K562 (cell line): ENCODE results near the gene KAT7. TPM values are rescaled to one million over a fixed set of nuclear protein-coding genes. Genes with fewer than 3 reads are reported as not detected.

Experiments used
- ATAC-seq: fragments of 200-7000 bp; cut with Tn5 transposase; 3 replicates; pipeline ENCODE4 v1.9.1; 2020; ENCODE audit warnings: moderate library complexity
- BruUV-seq: library from RNA; stranded (reverse); fragments of 400-500 nt; replicated peaks from 2 replicates; lab custom pipeline; 2021; lab: Mats Ljungman, UMichigan
- CTCF ChIA-PET: fragments of 300-600 bp; formaldehyde crosslinking; extraction: SDS; loops from one replicate; lab custom pipeline; 2021; ENCODE audit warnings: low intra/inter-chr PET ratio; lab: Yijun Ruan, JAX
- POLR2A ChIA-PET: fragments of 300-600, 350-650 bp; sonication (Branson Sonifier 250); formaldehyde crosslinking; extraction: SDS; loops from one replicate; lab custom pipeline; 2021; ENCODE audit warnings: antibody characterized with exemption, inconsistent platforms; lab: Yijun Ruan, JAX
- DNase-seq, 4 experiments: peaks; one replicate each; pipeline versions ENCODE4 v3.0.0 to v3.0.0-alpha.2; 2011 to 2018; ENCODE audit warnings: low spot score in 3 of 4, mixed read lengths in 3 of 4; ENCODE audit errors: extremely low read depth in 1 of 4
- FAIRE-seq: peaks from 2 replicates; lab custom pipeline; 2011; peaks lifted over from hg19 to GRCh38; lab: Jason Lieb, UNC
- H2AFZ ChIP-seq: 2 replicates; pipeline ENCODE4 v1.6.0; 2011; ENCODE audit warnings: low read depth, low read length, control low read depth, inconsistent platforms
- H3K27ac ChIP-seq: fragments of 200-600 bp; 3 replicates; pipeline ENCODE4 v1.8.0; 2011; ENCODE audit warnings: low read depth, mild to moderate bottlenecking, control low read depth, inconsistent platforms, low read length, moderate library complexity, mixed read lengths; ENCODE audit errors: extremely low read depth
- H3K27me3 ChIP-seq, 2 experiments: fragments of 300-600 bp in 1 of 2; 2 replicates in 1 of 2; 3 replicates in 1 of 2; pipeline versions ENCODE4 v1.6.0 to v1.8.0; 2011; ENCODE audit warnings: inconsistent platforms in 2 of 2, low read length in 2 of 2, mild to moderate bottlenecking in 1 of 2, mixed read lengths in 1 of 2, moderate library complexity in 1 of 2; ENCODE audit not compliant: control insufficient read depth in 2 of 2, insufficient read depth in 2 of 2
- H3K36me3 ChIP-seq: fragments of 300-600 bp; 3 replicates; pipeline ENCODE4 v1.8.0; 2011; ENCODE audit warnings: mild to moderate bottlenecking, low read length, inconsistent platforms; ENCODE audit not compliant: control insufficient read depth, insufficient read depth
- H3K4me1 ChIP-seq, 2 experiments: fragments of 200-600 bp in 1 of 2; replicated peaks in 1 of 2; 2 replicates in 1 of 2; 3 replicates in 1 of 2; pipeline versions ENCODE4 v1.5.1 to v1.8.0; 2011; ENCODE audit warnings: inconsistent platforms in 2 of 2, low read length in 2 of 2, mild to moderate bottlenecking in 1 of 2, mixed read lengths in 1 of 2, moderate library complexity in 1 of 2; ENCODE audit not compliant: control insufficient read depth in 2 of 2, insufficient read depth in 2 of 2
- H3K4me2 ChIP-seq: 2 replicates; pipeline ENCODE4 v1.6.1; 2011; ENCODE audit warnings: low read length, control low read depth, inconsistent platforms, mixed read lengths; ENCODE audit not compliant: insufficient read depth
- H3K4me3 ChIP-seq: fragments of 200-600 bp; sonication (generic), shearing (Covaris generic); 2 replicates; pipeline ENCODE4 v1.5.1; 2016; ENCODE audit warnings: control low read depth, inconsistent platforms
- H3K79me2 ChIP-seq: fragments of 200-600 bp; 3 replicates; pipeline ENCODE4 v1.8.0; 2011; ENCODE audit warnings: low read length, inconsistent platforms; ENCODE audit not compliant: control insufficient read depth, insufficient read depth
- H3K9ac ChIP-seq, 2 experiments: 2 replicates each; pipeline versions ENCODE4 v1.6.0 to v1.6.1; 2011; ENCODE audit warnings: low read depth in 2 of 2, low read length in 2 of 2, control low read depth in 1 of 2, inconsistent platforms in 1 of 2, mild to moderate bottlenecking in 1 of 2, mixed read lengths in 1 of 2; ENCODE audit not compliant: insufficient read depth in 1 of 2
- H3K9me1 ChIP-seq: one replicate; pipeline ENCODE4 v1.6.0; 2011; ENCODE audit warnings: inconsistent platforms, mild to moderate bottlenecking, low read length, moderate library complexity; ENCODE audit not compliant: control insufficient read depth, insufficient read depth
- H3K9me3 ChIP-seq: replicated peaks from 2 replicates; pipeline ENCODE4 v1.5.1; 2011; ENCODE audit warnings: low read depth, low read length, inconsistent platforms; ENCODE audit not compliant: control insufficient read depth, insufficient read depth
- H4K20me1 ChIP-seq: replicated peaks from 2 replicates; pipeline ENCODE4 v1.6.1; 2011; ENCODE audit warnings: low read length, inconsistent platforms, mixed read lengths; ENCODE audit not compliant: control insufficient read depth, insufficient read depth
- CHD1 ChIP-seq: fragments of 200-600 bp; sonication (generic); IDR thresholded peaks from one replicate; pipeline ENCODE4 v1.6.1; 2012; ENCODE audit warnings: mild to moderate bottlenecking, moderate library complexity, low read length, inconsistent platforms
- CREBBP ChIP-seq: IDR thresholded peaks from one replicate; pipeline ENCODE4 v1.6.1; 2012; ENCODE audit warnings: low read depth, mild to moderate bottlenecking, control low read depth, inconsistent platforms, low read length
- CXXC5 ChIP-seq: fragments of 250-450 bp; sonication (Bioruptor Pico); IDR thresholded peaks from 2 replicates; pipeline ENCODE4 v1.8.0; 2022; ENCODE audit warnings: inconsistent platforms, mild to moderate bottlenecking, moderate library complexity
- HDAC1 ChIP-seq, 2 experiments: fragments of 450-650 bp; IDR thresholded peaks; 2 replicates each; pipeline ENCODE4 v1.6.1; 2016 to 2017; ENCODE audit warnings: inconsistent platforms in 1 of 2, mild to moderate bottlenecking in 1 of 2, moderate library complexity in 1 of 2
- HNRNPL ChIP-seq: fragments of 200-400 bp; formaldehyde crosslinking; IDR thresholded peaks from 2 replicates; pipeline ENCODE4 v1.6.1; 2017; ENCODE audit warnings: low read depth, mild to moderate bottlenecking, low read length
- NFRKB ChIP-seq: fragments of 450-650 bp; IDR thresholded peaks from 2 replicates; pipeline ENCODE4 v1.6.1; 2016; ENCODE audit warnings: low read depth
- NR2C1 ChIP-seq, 2 experiments: fragments of 450-650 bp; IDR thresholded peaks; 2 replicates each; pipeline ENCODE4 v1.6.1; 2017; ENCODE audit warnings: mild to moderate bottlenecking in 2 of 2, antibody characterized with exemption in 1 of 2, inconsistent platforms in 1 of 2, missing compliant biosample characterization in 1 of 2, missing genetic modification characterization in 1 of 2
- OTX1 ChIP-seq: fragments of 450-650 bp; formaldehyde crosslinking; IDR thresholded peaks from 2 replicates; pipeline ENCODE4 v1.4.0; 2022; ENCODE audit warnings: mild to moderate bottlenecking
- PHF8 ChIP-seq: fragments of 200-600 bp; sonication (generic); IDR thresholded peaks from 2 replicates; pipeline ENCODE4 v1.6.1; 2012; ENCODE audit warnings: mixed run types, mild to moderate bottlenecking, inconsistent platforms, low read length, moderate library complexity, borderline replicate concordance
- SPI1 ChIP-seq: IDR thresholded peaks from 2 replicates; pipeline ENCODE4 v1.6.1; 2011; ENCODE audit warnings: low read depth, low read length, control low read depth, borderline replicate concordance
- SRSF1 ChIP-seq: fragments of 200-400 bp; formaldehyde crosslinking; IDR thresholded peaks from 2 replicates; pipeline ENCODE4 v1.6.1; 2017; ENCODE audit warnings: mild to moderate bottlenecking, low read depth, low read length, moderate library complexity
- TARDBP ChIP-seq: fragments of 450-650 bp; IDR thresholded peaks from 2 replicates; pipeline ENCODE4 v1.6.1; 2016
- TFAM ChIP-seq: fragments of 250-450 bp; sonication (Bioruptor Pico); conservative IDR thresholded peaks from 2 replicates; pipeline ENCODE4 v1.5.0; 2021; ENCODE audit warnings: mild to moderate bottlenecking, moderate library complexity
- ZNF699 ChIP-seq: fragments of 250-450 bp; sonication (Bioruptor Pico); IDR thresholded peaks from 2 replicates; pipeline ENCODE4 v1.8.0; 2021; ENCODE audit warnings: mild to moderate bottlenecking, moderate library complexity; ENCODE audit not compliant: insufficient replicate concordance
- whole genome bisulfite sequencing: fragments of 100-300 bp; shearing (Covaris generic); methylation state at CpG from one replicate; pipeline ENCODE4 v1.1.6; 2016; ENCODE audit warnings: low coverage, mixed read lengths; ENCODE audit not compliant: insufficient coverage; ENCODE audit errors: missing lambda C conversion rate; 5-methylcytosine and 5-hydroxymethylcytosine counted together
- in situ Hi-C: fragments of 300-500 bp; cut with MboI; formaldehyde crosslinking; loops from 4 replicates; pipeline ENCODE4 v1.15.0; 2018; ENCODE audit warnings: inconsistent platforms, mixed read lengths
- intact Hi-C: fragments of 100-400 bp; cut with micrococcal nuclease; formaldehyde crosslinking; loops from 2 replicates; pipeline ENCODE4 v1.14.2; 2022
- polyA plus RNA-seq, 8 experiments: library from polyadenylated mRNA; depleted of rRNA in 4 of 8; stranded (reverse) in 5 of 8; unstranded in 3 of 8; fragments of >200 nt; fragmentation: Nextera tagmentation in 2 of 8; fragmentation: Illumina TruSeq in 1 of 8; extraction: Ambion mirVana in 2 of 8; extraction: Trizol in 1 of 8; gene quantifications; 2 replicates each; pipeline versions ENCODE4 v1.2.1 to v1.2.3, GENCODE V29; 2011 to 2014; ENCODE audit warnings: inconsistent platforms in 1 of 8, missing spikeins in 1 of 8
- total RNA-seq, 7 experiments: library from RNA; depleted of rRNA in 6 of 7; stranded (reverse); fragments of >200 nt in 6 of 7; fragmentation: Illumina TruSeq in 2 of 7; extraction: Trizol in 2 of 7; gene quantifications; 2 replicates each; pipeline versions ENCODE4 v1.2.1 to v1.2.3, GENCODE V29; 2011 to 2021; ENCODE audit warnings: low replicate concordance in 1 of 7
- TF ChIP-seq, protein P1 (sequence below): fragments of 250-450 bp; sonication (Bioruptor Pico); IDR thresholded peaks from 2 replicates; pipeline ENCODE4 v1.8.0; 2021; ENCODE audit warnings: mild to moderate bottlenecking, moderate library complexity
- TF ChIP-seq, protein P2 (sequence below): sonication (generic); IDR thresholded peaks from 2 replicates; pipeline ENCODE4 v1.6.1; 2016
- TF ChIP-seq, protein P3 (sequence below): fragments of 450-650 bp; IDR thresholded peaks from 2 replicates; pipeline ENCODE4 v1.6.1; 2016
- TF ChIP-seq, protein P4 (sequence below): sonication (generic); formaldehyde crosslinking; IDR thresholded peaks from 2 replicates; pipeline ENCODE4 v1.9.0; 2022; ENCODE audit warnings: mild to moderate bottlenecking, missing genetic modification reagents

Gene KAT7
- total and polyA plus RNA-seq, 9 of the 15 experiments (the other 6 are each of a cell fraction or from before 2014, with no cell fraction given): 10.8 to 57.3 (median 34.8) TPM

DNA sequence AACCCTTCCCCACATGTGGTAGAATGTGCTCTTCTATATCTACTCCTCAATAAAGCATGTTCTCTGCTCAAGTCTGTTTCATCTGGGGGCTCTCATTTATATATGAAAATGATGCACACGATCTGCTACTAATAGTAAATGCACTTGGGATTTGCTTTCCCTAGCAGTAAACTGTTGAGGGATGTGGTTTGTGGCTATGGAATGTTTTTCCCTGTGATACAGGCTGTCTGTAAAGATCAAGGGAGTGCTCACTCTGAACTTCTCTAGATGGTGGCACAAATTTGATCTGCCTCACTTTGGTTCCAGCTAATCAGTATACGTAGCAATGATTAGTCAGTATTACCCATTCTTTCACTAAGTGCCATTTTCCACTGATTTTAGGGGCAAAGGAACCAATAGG, 40.5 kb downstream of the KAT7 start:
- H3K79me2 ChIP-seq: no peaks in the 10 kb centered on the region
- in situ Hi-C loops (no loop called here), intact Hi-C loops (no loop called here)
- no peak for FAIRE-seq
- 83% methylated on average over 2 of the region's 2 CpGs for WGBS
- no peak overlapping the region for H3K4me3 ChIP-seq
- BruUV-seq: no TSS peak
- H3K27me3 ChIP-seq: no peaks in the 10 kb centered on the region
- no peaks in the 10 kb centered on the region for H3K9me3 ChIP-seq
- no peak for ATAC-seq
- H2AFZ ChIP-seq: no peak overlapping the region
- TF ChIP-seq, protein P1, sequence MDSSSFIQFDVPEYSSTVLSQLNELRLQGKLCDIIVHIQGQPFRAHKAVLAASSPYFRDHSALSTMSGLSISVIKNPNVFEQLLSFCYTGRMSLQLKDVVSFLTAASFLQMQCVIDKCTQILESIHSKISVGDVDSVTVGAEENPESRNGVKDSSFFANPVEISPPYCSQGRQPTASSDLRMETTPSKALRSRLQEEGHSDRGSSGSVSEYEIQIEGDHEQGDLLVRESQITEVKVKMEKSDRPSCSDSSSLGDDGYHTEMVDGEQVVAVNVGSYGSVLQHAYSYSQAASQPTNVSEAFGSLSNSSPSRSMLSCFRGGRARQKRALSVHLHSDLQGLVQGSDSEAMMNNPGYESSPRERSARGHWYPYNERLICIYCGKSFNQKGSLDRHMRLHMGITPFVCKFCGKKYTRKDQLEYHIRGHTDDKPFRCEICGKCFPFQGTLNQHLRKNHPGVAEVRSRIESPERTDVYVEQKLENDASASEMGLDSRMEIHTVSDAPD (CRISPR knock-in tag): no peak
- TF ChIP-seq ZNF699 (CRISPR knock-in tag): no peak
- TF ChIP-seq, protein P2, sequence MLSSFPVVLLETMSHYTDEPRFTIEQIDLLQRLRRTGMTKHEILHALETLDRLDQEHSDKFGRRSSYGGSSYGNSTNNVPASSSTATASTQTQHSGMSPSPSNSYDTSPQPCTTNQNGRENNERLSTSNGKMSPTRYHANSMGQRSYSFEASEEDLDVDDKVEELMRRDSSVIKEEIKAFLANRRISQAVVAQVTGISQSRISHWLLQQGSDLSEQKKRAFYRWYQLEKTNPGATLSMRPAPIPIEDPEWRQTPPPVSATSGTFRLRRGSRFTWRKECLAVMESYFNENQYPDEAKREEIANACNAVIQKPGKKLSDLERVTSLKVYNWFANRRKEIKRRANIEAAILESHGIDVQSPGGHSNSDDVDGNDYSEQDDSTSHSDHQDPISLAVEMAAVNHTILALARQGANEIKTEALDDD: no peak
- TF ChIP-seq NR2C1 (IDR thresholded peaks at IDR 0.05): no peak
- TF ChIP-seq NR2C1 (tag; IDR thresholded peaks at IDR 0.05): no peak
- no peak for TF ChIP-seq SRSF1
- TF ChIP-seq HDAC1 (IDR thresholded peaks at IDR 0.05): no peak
- TF ChIP-seq PHF8: no peak
- no peak for TF ChIP-seq CHD1
- TF ChIP-seq OTX1 (CRISPR knock-in tag): no peak
- no peak for TF ChIP-seq TARDBP
- TF ChIP-seq, protein P3, sequence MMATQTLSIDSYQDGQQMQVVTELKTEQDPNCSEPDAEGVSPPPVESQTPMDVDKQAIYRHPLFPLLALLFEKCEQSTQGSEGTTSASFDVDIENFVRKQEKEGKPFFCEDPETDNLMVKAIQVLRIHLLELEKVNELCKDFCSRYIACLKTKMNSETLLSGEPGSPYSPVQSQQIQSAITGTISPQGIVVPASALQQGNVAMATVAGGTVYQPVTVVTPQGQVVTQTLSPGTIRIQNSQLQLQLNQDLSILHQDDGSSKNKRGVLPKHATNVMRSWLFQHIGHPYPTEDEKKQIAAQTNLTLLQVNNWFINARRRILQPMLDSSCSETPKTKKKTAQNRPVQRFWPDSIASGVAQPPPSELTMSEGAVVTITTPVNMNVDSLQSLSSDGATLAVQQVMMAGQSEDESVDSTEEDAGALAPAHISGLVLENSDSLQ: no peak
- TF ChIP-seq CREBBP: no peak
- no peak for TF ChIP-seq HNRNPL
- no peak for TF ChIP-seq CXXC5 (CRISPR knock-in tag)
- TF ChIP-seq SPI1: no peak
- TF ChIP-seq, protein P4, sequence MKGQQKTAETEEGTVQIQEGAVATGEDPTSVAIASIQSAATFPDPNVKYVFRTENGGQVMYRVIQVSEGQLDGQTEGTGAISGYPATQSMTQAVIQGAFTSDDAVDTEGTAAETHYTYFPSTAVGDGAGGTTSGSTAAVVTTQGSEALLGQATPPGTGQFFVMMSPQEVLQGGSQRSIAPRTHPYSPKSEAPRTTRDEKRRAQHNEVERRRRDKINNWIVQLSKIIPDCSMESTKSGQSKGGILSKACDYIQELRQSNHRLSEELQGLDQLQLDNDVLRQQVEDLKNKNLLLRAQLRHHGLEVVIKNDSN (CRISPR knock-in tag): no peak
- no peak for TF ChIP-seq TFAM (CRISPR knock-in tag)
- TF ChIP-seq NFRKB: no peak
- no peak overlapping the region for H3K4me2 ChIP-seq
- no peak overlapping the region for H3K27ac ChIP-seq
- H3K36me3 ChIP-seq: peaks cover 83% of the 10 kb centered on the region
- no peaks in the 10 kb centered on the region for H4K20me1 ChIP-seq
- no peaks in the 10 kb centered on the region for H3K9me1 ChIP-seq
- DNase-seq: no peak
- ChIA-PET CTCF (no interaction called here), POLR2A (interaction anchor here (1.0 kb wide), 1 partner anchor 12 kb away, joined by 3 read pairs; no protein-coding TSS in a partner anchor)
- H3K4me1 ChIP-seq: peaks cover 0 to 17% of the 10 kb centered on the region in 2 experiments; a peak in 3 of 5 replicates
- no peak overlapping the region for H3K9ac ChIP-seq
